Activated CD8-positive, alpha-beta T cell treated with anti-CD3 and anti-CD28 coated beads, Interleukin-2, amount 10 ng/mL, durations not matched to agents 7 days and 5 days (primary cell): ENCODE results near the gene CALHM4. TPM values are rescaled to one million over a fixed set of nuclear protein-coding genes. Genes with fewer than 3 reads are reported as not detected.

Source experiments
- ATAC-seq: fragments of 150-1000 bp; cut with Tn5 transposase; one replicate; pipeline ENCODE4 v1.10.0; 2021; ENCODE audit warnings: moderate library complexity
- CTCF ChIA-PET: fragments of 350-600 bp; sonication (Branson Sonifier 250); formaldehyde crosslinking; loops from one replicate; lab custom pipeline; 2021; ENCODE audit warnings: antibody characterized with exemption; lab: Charles Lee
- POLR2A ChIA-PET: fragments of 350-600 bp; sonication (Branson Sonifier 250); formaldehyde crosslinking; loops from one replicate; lab custom pipeline; 2021; ENCODE audit warnings: antibody characterized with exemption; lab: Charles Lee
- DNase-seq: peaks from one replicate; pipeline ENCODE4 v3.0.0-alpha.2; 2020
- H3K27ac Mint-ChIP-seq: one replicate; pipeline ENCODE4 v1.8.0; 2021; ENCODE audit warnings: mild to moderate bottlenecking, mixed read lengths
- H3K27me3 Mint-ChIP-seq: one replicate; pipeline ENCODE4 v1.8.0; 2021; ENCODE audit warnings: low read depth, mixed read lengths
- H3K36me3 Mint-ChIP-seq: one replicate; pipeline ENCODE4 v1.8.0; 2021; ENCODE audit warnings: low read depth, mixed read lengths
- H3K4me1 Mint-ChIP-seq: one replicate; pipeline ENCODE4 v1.8.0; 2021; ENCODE audit warnings: low read depth, mixed read lengths
- H3K4me3 Mint-ChIP-seq: one replicate; pipeline ENCODE4 v1.8.0; 2021; ENCODE audit warnings: mild to moderate bottlenecking, mixed read lengths
- H3K9me3 Mint-ChIP-seq: one replicate; pipeline ENCODE4 v1.8.0; 2022; ENCODE audit warnings: mixed read lengths; ENCODE audit not compliant: insufficient read depth
- total RNA-seq, 2 experiments: library from RNA; stranded (reverse); gene quantifications; one replicate each; pipeline ENCODE4 v1.2.3, GENCODE V29; 2021

Gene CALHM4, protein sequence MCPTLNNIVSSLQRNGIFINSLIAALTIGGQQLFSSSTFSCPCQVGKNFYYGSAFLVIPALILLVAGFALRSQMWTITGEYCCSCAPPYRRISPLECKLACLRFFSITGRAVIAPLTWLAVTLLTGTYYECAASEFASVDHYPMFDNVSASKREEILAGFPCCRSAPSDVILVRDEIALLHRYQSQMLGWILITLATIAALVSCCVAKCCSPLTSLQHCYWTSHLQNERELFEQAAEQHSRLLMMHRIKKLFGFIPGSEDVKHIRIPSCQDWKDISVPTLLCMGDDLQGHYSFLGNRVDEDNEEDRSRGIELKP
- total RNA-seq, result not detected

DNA sequence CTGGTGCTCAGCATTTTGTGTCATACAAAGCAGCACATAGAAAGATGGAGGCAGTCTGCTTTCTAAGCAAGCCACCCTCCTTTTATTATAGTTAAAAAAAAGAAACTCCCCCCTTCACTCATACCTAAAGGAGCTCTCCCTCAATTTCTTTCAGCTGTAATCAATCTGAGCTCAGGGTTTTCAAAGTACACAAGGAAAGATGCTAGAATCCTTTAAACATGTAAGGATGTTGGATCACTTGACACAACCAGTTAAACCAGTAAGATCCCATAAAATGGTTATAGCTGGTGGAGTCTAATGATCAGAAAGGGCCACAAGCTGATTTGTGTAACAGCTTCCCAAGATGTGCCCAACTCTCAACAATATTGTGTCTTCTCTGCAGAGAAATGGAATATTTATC lies at the start of gene CALHM4:
CALHM4 (plus strand) TSS at position 301 of the 400 bp plus-strand sequence; CDS start at position 344, 43 bp downstream.
- Mint-ChIP-seq H3K36me3 (no peaks in the 10 kb centered on the region), H3K4me1 (no peaks in the 10 kb centered on the region), H3K27me3 (peaks cover 21% of the 10 kb centered on the region), H3K4me3 (no peak within 1 kb of the TSS), H3K9me3 (no peaks in the 10 kb centered on the region), H3K27ac (no peak within 1 kb of the TSS)
- no peak for DNase-seq
- ATAC-seq, result no peak
- ChIA-PET CTCF (interaction anchor here (1.3 to 2.4 kb wide), 4 partner anchors 9 to 266 kb away, joined by 5 to 10 read pairs (median 7); partner anchors contain the start of gene RWDD1), POLR2A (interaction anchor here (1.3 kb wide), 1 partner anchor 18 kb away, joined by 6 read pairs; the partner anchor contains the start of gene RWDD1)

- DNase-seq (no peak), ATAC-seq (no peak)
- Mint-ChIP-seq H3K27ac (no peak overlapping the region), H3K27me3 (peaks cover 24% of the 10 kb centered on the region), H3K36me3 (no peaks in the 10 kb centered on the region), H3K4me3 (no peak overlapping the region), H3K9me3 (no peaks in the 10 kb centered on the region), H3K4me1 (no peaks in the 10 kb centered on the region)
- ChIA-PET CTCF (no interaction called here), POLR2A (no interaction called here)
These were observed 46.2 kb upstream of the CALHM4 start for GRCh38 chr6:116507324-116507723.

DNA sequence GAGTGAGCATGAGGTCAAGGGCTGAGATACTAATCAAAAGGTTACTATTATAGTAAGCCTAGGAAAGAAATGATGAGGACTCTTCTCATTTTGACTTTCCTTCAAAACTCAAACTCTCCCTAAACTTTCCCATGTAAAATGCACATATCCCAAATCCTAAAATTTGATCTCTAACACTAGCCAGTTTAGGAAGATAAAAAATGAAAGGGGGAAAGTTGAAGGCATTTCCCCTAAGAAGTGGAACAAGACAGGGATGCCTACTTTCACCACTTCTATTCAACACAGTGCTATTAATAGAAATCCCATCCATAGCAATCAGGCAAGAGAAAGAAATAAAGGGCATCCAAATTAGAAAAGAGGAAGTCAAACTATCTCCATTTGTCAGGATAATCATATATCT lies 45.0 kb upstream of the CALHM4 start:
- POLR2A ChIA-PET, result no interaction called here
- CTCF ChIA-PET, result no interaction called here
- H3K36me3 Mint-ChIP-seq, result no peaks in the 10 kb centered on the region
- H3K4me3 Mint-ChIP-seq, result no peak overlapping the region
- no peaks in the 10 kb centered on the region for H3K9me3 Mint-ChIP-seq
- ATAC-seq (no peak), DNase-seq (no peak)
- H3K27ac Mint-ChIP-seq, result no peak overlapping the region
- peaks cover 19% of the 10 kb centered on the region for H3K27me3 Mint-ChIP-seq
- no peaks in the 10 kb centered on the region for H3K4me1 Mint-ChIP-seq

GRCh38 chr6:116511424-116512110 lies 42.0 kb upstream of the CALHM4 start, which contains the start of gene CALHM5:
Gene CALHM5 (plus strand): TSS chr6:116511639. CDS start chr6:116511697, 58 bp downstream.
- Mint-ChIP-seq H3K27me3 (peaks cover 18% of the 10 kb centered on the region), H3K36me3 (no peaks in the 10 kb centered on the region), H3K4me1 (no peaks in the 10 kb centered on the region), H3K9me3 (no peaks in the 10 kb centered on the region), H3K27ac (no peak within 1 kb of the TSS), H3K4me3 (no peak within 1 kb of the TSS)
- ChIA-PET CTCF (interaction anchor here (0.8 to 1.3 kb wide), 5 partner anchors 67 to 295 kb away, joined by 3 to 7 read pairs (median 3); no protein-coding TSS in a partner anchor), POLR2A (no interaction called here)
- no peak for ATAC-seq
- no peak for DNase-seq

DNA sequence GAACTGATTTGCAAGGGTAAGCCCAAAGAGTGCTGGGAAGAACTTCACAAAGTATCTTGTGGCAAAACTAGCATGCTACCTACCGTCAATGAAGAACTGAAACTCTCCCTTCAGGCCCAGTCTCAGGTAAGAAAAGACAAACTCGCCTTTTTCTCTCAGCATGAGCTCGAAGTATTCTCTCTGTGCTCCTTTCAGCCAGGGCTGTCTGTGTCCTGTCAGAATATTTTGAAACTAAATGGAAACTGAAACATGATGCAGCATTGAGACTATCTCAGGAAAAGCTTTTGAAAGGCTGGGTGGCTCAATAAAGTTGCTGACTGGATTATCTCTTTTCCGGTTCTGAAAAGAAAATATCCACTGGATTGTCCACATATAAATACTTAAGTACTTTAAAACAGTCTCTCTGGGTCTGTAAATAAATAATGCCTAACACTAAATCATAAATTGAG lies 41.4 kb upstream of the CALHM4 start:
- no peaks in the 10 kb centered on the region for H3K9me3 Mint-ChIP-seq
- ATAC-seq (no peak), DNase-seq (no peak)
- H3K27me3 Mint-ChIP-seq, result peaks cover 18% of the 10 kb centered on the region
- CTCF ChIA-PET, result interaction anchor here (0.8 to 1.3 kb wide), 5 partner anchors 68 to 295 kb away, joined by 3 to 7 read pairs (median 3); no protein-coding TSS in a partner anchor
- no peaks in the 10 kb centered on the region for H3K36me3 Mint-ChIP-seq
- no peak overlapping the region for H3K27ac Mint-ChIP-seq
- H3K4me1 Mint-ChIP-seq, result no peaks in the 10 kb centered on the region
- no peak overlapping the region for H3K4me3 Mint-ChIP-seq
- POLR2A ChIA-PET, result no interaction called here

- Mint-ChIP-seq H3K27me3 (peaks cover 16% of the 10 kb centered on the region), H3K36me3 (no peaks in the 10 kb centered on the region), H3K27ac (no peak overlapping the region), H3K4me1 (no peaks in the 10 kb centered on the region), H3K4me3 (no peak overlapping the region), H3K9me3 (no peaks in the 10 kb centered on the region)
- no peak for ATAC-seq
- ChIA-PET CTCF (interaction anchor here (1.0 to 1.3 kb wide), 3 partner anchors 68 to 244 kb away, joined by 3 to 7 read pairs (median 5); no protein-coding TSS in a partner anchor), POLR2A (no interaction called here)
- DNase-seq, result no peak
These were observed 40.8 kb upstream of the CALHM4 start for GRCh38 chr6:116512734-116513133.

DNA sequence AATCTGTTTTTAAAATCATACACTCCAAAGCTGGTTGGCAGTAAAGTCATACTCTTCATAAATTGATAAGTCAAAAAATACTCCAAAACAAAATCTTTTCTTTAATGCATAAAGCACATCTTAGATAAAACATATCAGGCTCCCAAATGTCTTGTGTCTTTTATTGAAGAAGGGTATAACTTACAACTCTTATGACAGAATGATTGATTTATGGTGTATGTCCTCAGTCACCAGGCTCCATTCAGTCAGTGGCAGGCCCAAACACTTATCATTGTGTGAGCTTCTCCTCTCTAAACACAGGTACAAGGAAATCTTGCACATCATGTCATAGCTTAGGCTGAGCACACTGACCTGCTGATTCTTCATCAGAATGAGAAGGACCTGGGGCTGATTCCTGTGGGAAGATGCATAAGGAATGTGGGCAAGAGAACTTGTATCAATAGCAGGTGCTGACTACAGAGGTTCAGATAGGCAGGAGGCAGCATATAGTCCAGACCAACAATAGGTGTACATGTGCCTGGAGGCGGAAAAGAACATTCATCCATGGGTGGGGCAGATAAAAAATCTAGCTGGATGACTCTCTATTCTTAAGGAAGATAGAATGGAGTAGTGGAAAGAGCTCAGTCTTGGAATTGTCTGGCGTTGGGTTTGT lies 40.2 kb upstream of the CALHM4 start:
- H3K4me3 Mint-ChIP-seq, result no peak overlapping the region
- no peaks in the 10 kb centered on the region for H3K4me1 Mint-ChIP-seq
- H3K9me3 Mint-ChIP-seq, result no peaks in the 10 kb centered on the region
- H3K27ac Mint-ChIP-seq, result no peak overlapping the region
- no peak for ATAC-seq
- DNase-seq, result no peak
- no peaks in the 10 kb centered on the region for H3K36me3 Mint-ChIP-seq
- peaks cover 21% of the 10 kb centered on the region for H3K27me3 Mint-ChIP-seq
- ChIA-PET POLR2A (no interaction called here), CTCF (no interaction called here)

GRCh38 chr6:116514111-116514510 lies 39.4 kb upstream of the CALHM4 start:
- no peaks in the 10 kb centered on the region for H3K4me1 Mint-ChIP-seq
- no peak overlapping the region for H3K27ac Mint-ChIP-seq
- no peaks in the 10 kb centered on the region for H3K36me3 Mint-ChIP-seq
- no peak for ATAC-seq
- ChIA-PET CTCF (interaction anchor here (1.5 kb wide), 1 partner anchor 70 kb away, joined by 4 read pairs; no protein-coding TSS in a partner anchor), POLR2A (no interaction called here)
- H3K27me3 Mint-ChIP-seq, result peaks cover 24% of the 10 kb centered on the region
- H3K4me3 Mint-ChIP-seq, result no peak overlapping the region
- DNase-seq, result no peak
- no peaks in the 10 kb centered on the region for H3K9me3 Mint-ChIP-seq

- no peak for DNase-seq
- no peak for ATAC-seq
- Mint-ChIP-seq H3K36me3 (no peaks in the 10 kb centered on the region), H3K27ac (no peak overlapping the region), H3K9me3 (no peaks in the 10 kb centered on the region), H3K4me3 (no peak overlapping the region), H3K4me1 (no peaks in the 10 kb centered on the region), H3K27me3 (peaks cover 24% of the 10 kb centered on the region)
- ChIA-PET CTCF (interaction anchor here (1.5 kb wide), 1 partner anchor 71 kb away, joined by 4 read pairs; no protein-coding TSS in a partner anchor), POLR2A (interaction anchor here (0.6 kb wide), 1 partner anchor 236 kb away, joined by 3 read pairs; no protein-coding TSS in a partner anchor)
These were observed 38.4 kb upstream of the CALHM4 start for GRCh38 chr6:116515141-116515540.

DNA sequence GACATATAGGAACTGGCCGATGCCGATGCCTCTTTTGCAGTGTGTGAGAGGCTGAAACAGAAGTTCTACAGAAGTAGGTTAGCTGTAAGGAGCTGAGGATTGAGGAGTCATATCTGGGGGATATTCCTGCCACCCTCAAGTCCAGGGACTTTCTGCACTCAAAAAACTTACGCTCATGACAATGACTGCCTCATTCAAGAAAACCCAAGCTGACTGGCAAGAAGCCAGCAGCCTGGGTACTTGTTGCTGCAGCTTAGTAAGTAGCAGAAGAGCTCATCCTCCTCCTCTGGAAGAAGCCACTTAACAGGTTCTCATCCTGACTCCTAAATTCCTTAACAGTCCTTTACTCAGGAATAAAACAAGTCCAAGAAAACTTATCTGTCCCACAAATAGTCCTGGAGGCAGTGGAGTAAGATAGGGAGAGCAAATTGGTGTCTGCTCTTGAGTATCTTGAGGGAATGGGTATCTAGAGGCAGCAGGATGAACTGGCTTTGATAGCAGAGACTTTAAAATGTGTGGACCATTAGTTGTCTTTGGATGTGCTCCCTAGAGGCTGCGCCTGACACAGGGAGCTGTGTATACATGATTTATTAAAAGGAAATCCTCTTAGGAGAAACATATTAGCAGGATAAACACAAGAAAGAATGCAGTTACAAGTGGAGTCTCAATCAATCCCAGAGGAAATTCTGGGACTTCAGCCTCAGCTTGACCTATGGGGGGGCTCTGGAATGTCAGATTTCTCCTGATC lies 34.8 kb upstream of the CALHM4 start:
- no peak for DNase-seq
- Mint-ChIP-seq H3K36me3 (no peaks in the 10 kb centered on the region), H3K4me3 (no peak overlapping the region), H3K9me3 (no peaks in the 10 kb centered on the region), H3K27me3 (peaks cover 17% of the 10 kb centered on the region), H3K4me1 (no peaks in the 10 kb centered on the region), H3K27ac (no peak overlapping the region)
- ChIA-PET CTCF (interaction anchor here (1.5 kb wide), 1 partner anchor 74 kb away, joined by 3 read pairs; no protein-coding TSS in a partner anchor), POLR2A (no interaction called here)
- ATAC-seq, result no peak

GRCh38 chr6:116522896-116523295 lies 30.7 kb upstream of the CALHM4 start:
- H3K4me3 Mint-ChIP-seq, result no peak overlapping the region
- DNase-seq (no peak), ATAC-seq (no peak)
- H3K4me1 Mint-ChIP-seq, result no peaks in the 10 kb centered on the region
- H3K27ac Mint-ChIP-seq, result no peak overlapping the region
- POLR2A ChIA-PET, result no interaction called here
- H3K9me3 Mint-ChIP-seq, result no peaks in the 10 kb centered on the region
- H3K27me3 Mint-ChIP-seq, result peaks cover 23% of the 10 kb centered on the region
- no peaks in the 10 kb centered on the region for H3K36me3 Mint-ChIP-seq
- CTCF ChIA-PET, result interaction anchor here (1.0 to 1.5 kb wide), 3 partner anchors 12 to 235 kb away, joined by 3 to 4 read pairs (median 3); no protein-coding TSS in a partner anchor
